Renal cortical epithelial cell (primary cell): Measurements from ENCODE around the gene TXNRD1. TPM values are rescaled to one million over a fixed set of nuclear protein-coding genes. Genes with fewer than 3 reads are reported as not detected.
"Not testable (repeated sequence)": the region's sequence is repeated elsewhere in the genome, so short reads cannot be mapped to it uniquely, and the experiment has no call there.

ENCODE experiments used
- DNase-seq: peaks from one replicate; pipeline ENCODE4 v3.0.0-alpha.2; 2011; ENCODE audit warnings: low read depth
- total RNA-seq: library from RNA; depleted of rRNA; stranded (reverse); fragments of >200 nt; gene quantifications from 2 replicates; pipeline ENCODE4 v1.2.3, GENCODE V29; 2014

TXNRD1 gene
- total RNA-seq, 1 donor from 2014 or later: 151 TPM

DNA sequence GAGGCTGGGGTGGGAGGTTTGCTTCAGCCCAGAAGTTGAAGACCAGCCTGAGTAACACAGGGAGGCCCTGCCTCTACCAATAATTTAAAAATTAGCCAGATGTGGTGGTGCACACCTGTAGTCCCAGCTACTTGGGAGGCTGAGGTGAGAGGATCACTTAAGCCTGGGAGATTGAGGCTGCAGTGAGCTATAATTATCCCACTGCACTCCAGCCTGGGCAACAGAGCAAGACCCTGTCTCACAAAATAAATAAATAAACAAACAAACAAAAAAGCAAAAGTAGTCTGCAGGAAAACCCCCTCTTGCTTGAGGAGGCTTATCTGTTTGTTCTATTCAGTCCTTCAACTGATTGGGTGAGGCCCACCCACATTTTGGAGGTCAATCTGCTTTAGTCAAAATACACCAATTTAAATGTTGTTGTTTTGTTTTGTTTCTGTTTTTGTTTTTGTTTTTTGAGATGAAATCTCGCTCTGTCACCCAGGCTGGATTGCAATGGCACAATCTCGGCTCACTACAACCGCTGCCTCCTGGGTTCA lies 24.9 kb upstream of the TXNRD1 start:
- no peak for DNase-seq

DNA sequence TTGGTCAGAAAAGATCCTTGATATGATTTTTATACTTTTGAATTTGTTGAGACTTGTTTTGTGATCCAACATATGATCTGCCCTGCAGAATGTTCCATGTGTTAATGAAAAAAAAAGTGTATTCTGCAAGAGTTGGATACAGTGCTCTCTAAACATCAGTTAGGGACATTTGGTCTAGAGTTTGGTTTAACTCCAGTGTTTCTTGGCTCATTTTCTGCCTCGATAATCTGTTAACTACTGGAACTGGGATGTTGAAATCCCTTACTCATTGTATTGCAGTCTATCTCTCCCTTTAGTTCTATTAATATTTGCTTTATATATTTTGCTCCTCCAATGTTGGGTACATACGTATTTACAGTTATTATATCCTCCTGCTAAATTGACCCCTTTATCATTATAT lies 18.3 kb upstream of the TXNRD1 start:
- DNase-seq: peak; percentile 31

DNA sequence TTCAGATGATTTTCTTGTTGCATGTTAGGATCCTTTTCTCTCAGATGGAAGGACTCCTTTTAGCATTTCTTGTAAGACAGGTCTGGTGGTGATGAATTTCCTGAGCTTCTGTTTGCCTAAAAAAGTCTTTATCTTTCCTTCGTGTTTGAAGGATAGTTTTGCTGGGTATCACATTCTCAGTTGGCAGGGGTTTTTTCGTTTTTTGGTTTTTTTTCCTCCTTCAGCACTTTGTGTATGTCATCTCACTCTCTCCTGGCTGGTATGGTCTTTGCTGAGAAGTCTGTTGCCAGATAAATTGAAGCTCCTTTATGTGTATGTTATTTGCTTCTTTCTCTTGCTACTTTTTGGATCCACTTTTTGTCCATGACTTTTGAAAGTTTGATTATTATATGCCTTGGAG lies 15.6 kb upstream of the TXNRD1 start:
- DNase-seq: no peak

DNA sequence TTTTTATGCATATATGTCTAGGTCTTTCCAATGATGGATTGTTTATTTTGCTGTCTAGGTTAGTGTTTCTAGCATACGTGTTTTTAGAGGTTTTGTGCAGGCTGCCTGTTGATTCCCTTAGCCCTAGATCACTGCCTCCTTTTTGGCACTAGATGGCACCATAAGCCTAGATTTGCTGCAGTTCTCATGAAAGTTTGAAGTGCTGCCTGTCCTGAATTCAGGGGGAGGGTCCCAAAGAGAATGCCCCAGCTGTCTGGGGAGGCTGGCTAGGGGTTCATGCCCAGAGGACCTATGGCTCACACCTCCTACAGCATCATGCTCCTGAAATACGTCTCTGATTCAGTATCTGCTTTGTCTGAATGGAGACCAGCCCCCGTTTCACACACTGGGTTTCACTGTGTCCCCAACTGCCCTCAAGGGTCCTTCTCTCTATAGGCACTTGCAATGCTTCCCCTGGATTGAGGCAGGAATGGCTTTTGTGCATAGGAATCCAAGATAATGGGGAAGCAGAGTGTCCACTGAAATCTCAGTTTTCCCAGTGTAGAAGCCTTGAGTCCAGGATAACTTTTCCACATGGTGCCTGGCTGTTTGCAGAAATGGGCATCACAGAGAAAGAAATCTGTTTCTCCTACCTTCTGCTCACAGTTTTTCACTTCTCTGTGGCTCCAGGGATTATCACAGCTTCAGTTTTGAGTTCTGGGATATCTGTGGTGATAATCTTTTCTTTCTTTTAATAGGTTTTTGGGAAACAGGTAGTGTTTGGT lies 14.2 kb upstream of the TXNRD1 start:
- DNase-seq: peak; percentile 63

DNA sequence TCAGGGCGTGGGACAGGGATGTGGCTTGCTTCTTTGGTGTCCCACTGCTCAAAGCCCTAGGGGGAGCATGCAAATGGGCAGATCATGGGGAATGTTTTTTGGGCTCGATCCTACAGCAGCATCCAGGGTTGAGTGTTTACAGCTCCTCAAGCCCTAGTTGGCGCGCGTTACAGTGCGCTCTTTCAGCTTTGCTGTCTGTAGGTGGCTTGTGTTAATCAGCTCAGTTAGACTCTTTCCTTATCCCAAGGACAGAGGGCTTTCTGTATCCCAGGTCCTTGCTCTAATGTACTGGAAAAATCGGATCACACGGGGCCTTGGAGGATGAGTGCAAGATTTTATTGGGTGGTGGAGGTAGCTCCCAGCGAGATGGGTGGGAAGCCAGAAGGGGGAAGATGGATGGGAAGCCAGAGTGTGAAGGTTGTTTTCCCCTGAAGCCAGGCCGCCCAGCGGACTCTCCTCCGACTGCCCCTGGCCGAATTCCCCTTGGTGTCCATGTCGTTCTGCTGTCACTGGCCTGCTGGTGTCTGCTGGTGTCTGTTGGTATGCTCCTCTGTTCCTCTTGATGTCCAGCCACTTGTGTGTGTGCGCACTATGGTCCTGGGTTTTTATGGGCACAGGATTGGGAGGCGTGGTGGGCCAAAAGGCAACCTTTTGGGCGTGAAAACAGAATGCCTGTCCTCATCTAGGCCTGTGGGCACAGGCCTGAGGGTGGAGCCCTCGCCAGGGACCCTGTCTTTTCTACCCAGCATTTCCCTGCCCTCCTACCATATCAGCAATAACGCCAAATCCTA lies 10.7 kb upstream of the TXNRD1 start:
- no peak for DNase-seq

DNA sequence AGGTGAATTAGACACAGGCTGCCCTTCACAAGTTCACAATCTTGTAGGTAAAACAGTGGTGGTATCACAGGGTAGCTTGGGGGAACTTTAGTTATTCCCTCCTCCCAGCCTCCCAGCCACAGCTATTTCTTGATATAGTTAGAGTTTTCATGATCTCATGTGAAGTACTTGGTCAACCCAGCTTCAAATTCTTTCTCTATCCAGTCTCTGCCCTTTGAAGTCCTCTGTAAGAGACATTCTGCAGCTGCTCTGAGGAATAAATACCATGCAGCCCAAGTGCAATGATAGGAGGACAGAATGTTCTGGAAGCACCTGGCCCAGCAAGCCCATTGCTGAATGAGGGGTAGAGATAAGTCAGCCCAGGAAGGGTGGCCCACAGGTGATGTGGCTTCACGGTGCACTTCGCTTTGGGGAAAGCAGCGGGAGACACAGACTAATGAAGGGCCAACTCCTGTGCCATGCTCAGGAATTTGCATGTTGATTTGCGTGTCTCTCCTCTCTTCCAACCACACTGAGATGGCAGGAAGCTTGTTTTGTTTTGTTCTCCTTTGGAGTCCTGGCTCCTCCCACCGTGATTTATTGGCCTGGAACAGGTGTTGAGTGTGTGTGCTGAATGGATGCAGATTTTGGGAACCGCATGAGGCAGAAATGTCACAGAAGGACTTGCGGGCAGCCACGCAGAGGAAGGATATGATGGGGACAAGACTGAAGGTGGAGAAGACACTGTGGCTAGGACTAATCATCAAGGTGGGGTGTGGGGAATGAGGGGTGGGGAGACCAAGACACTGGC lies 8.0 kb upstream of the TXNRD1 start:
- DNase-seq: no peak

DNA sequence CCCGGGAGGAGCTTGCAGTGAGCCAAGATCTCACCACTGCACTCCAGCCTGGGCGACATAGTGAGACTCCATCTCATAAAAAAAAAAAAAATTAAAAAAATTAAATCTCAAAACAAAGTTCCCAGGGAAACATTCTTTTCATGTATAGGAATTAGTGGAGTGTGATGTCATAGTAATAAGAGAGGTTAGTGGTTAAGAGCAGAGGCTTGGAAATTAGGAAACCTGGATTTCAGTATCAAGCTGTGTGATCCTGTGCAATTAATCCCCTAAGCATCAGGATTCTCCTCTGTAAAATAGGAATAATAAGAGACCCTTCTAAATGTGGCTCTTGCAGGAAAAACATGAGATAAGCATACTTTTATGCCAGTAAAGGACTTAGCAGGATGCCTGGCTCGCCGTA lies 3.1 kb upstream of the TXNRD1 start:
- no peak for DNase-seq

DNA sequence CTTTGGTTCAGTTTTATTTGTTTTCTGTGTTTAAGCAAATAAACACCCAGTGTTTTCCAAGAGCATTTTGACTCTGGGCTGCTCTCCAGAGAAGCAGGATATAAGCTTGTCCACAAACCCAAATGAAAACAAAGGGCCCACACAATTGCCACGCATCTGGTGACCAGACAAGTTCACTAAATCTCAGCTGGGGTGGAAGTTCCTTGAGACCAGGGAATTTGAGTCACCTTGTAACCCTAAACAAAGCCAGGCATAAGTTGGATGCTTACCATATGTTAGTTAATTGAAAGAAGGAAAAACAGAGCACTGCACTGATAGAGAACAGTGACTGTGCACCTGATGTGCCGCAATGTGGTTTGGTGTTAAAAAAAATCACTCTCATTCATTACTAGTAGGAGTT lies 1.6 kb upstream of the TXNRD1 start:
- DNase-seq: no peak

DNA sequence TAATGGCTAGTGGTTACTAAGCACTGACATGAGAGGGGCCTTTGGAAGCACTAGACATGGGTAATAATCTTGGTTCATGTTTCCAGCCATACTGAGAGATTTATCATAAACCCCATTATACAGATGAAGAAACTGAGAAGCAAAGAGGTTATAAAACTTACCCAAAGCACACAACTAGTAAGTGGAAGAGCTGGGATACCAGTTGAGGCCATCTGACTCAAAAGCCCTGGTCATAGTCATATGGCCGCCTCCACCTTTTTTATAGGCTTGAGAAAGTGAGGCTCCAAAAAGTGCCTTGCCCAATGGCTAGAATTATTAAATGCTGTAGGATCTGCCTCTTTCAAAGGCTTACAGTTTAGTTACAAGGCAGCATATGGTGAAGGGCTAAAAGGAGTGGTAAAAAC lies 944 bp downstream of the TXNRD1 start:
- DNase-seq: no peak

DNA sequence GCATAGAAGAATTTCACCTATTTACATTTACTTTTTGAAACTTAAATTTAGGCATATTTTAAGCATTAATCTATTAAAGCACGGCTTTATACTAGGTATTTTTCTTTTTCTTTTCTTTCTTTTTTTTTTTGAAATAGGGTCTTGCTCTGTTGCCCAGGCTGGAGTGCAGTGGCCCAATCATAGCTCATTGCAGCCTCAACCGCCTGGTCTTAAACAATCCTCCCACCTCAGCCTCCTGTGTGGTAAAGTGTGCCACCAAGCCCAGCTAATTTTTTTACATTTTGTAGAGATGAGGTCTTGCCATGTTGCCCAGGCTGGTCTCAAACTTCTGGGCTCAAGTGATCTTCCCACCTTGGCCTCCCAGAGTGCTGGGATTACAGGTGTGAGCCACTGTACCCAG lies 2.9 kb downstream of the TXNRD1 start:
- DNase-seq: not testable (repeated sequence)

DNA sequence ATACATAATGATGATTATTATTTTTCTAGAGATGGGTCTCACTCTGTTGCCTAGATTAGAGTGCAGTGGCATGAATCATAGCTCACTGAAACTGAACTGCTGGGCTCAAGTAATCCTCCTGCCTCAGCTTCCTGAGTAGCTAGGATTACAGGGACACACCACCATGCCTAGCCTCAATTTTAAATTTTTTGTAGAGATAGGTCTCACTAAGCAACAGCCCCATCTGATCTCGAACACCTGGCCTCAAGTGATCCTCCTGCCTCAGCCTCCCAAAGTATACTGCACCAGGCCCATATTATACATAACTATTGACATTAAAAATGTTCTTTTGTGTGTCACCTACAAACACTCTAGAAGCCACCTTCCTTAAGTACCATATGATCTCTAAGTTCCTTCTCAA lies 3.4 kb downstream of the TXNRD1 start:
- peak; percentile 35 for DNase-seq

DNA sequence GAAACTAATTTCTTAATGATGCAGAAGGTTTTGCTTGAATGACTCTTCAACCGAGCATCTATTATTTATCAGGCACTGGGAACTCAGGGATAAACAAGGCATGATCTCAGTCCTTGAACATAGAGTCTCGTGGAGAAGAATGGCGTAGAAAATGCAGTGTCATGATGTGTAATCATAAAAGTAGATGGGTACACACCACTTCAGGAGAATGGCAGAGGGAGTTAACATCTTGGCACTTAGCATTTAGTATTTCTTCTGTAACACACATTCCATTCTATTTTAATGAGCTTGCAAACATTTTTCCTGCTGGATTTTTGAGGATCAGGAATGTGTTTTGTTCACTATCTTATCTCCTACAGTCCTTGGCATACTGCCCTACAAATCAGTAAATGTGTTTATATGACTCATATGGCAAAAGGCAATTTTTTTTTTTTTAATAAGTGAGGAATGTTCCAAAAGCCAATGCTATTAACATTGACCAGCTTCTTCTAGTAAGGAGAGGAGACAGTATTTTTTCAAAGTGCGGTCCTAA lies 3.8 kb downstream of the TXNRD1 start:
- peak; percentile 94 for DNase-seq

DNA sequence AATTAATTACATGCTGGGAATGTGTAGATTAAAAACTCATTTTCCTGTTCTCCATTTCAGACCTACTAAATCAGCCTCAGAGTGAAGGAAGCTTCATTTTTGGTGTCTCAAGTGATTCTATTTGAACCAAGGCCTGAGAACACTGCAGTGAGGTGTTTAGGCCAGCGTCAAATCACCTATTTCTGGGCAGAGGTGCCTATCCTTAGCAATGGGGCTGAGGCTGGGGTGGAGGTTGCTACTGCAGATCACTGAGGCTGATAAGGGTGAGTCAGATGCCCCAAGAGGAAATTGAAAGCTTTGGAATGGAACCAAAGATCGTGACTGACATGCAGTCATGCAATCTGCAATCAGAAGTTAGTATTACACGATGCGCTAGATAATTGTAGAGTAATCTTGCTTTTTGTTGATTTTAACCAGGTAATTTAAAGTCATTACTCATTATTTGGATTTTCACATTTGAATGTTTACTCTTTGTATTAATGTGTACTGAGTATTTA lies 4.4 kb downstream of the TXNRD1 start:
- DNase-seq: peak; percentile 94

DNA sequence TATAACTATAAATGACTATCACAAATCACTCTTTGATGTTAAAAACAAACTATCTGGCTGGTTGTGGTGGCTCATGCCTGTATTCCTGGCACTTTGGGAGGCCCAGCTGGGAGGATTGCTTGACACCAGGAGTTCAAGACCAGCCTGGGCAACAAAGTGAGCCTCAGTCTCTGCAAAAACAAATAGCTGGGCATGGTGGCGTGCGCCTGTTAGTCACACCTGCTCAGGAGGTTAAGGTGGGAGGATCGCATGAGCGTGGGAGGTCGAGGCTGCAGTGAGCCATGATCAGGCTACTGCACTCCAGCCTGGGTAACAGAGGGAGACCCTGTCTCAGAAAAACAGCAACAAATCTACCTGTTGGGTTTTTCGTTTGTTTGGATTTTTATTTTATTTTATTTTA lies 5.4 kb downstream of the TXNRD1 start:
- no peak for DNase-seq

DNA sequence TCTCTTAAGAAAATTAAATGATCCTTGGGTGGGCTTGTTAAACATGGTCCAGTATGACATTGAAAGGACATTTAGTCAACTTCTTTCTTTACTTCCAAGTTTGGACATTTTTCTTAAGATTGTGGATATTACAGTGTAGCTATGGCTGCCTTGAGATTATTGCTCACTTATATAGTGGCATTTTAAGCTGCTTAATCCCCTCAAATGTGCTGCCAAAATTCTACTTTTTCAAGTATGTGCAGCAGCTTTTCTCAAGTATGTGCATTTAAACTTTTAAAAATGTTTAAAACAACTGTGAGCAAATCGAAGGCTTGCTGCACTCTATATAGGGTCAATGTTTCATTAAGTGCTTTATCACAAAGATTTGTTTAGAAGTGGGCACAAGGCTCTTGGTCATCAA lies 7.4 kb downstream of the TXNRD1 start:
- no peak for DNase-seq

DNA sequence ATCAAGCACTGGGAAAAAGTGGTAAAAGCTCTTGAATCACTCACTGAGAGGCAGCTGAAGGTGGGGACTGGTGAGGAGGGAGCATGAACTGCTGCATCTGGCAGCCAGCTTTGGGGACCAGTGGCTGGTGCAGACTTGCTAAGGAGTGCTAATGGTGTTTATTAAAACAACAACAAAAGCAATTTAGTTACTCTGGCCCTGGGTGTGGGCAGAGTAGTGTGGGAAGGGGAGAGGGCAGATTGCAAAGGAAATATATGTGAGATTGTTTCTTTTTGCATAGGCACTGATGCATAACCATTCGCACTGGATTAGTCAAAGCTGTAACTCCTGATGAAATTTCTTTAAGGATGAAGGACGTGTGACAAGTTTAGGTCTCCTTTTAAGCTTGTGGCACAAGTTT lies 8.1 kb downstream of the TXNRD1 start:
- DNase-seq: peak; percentile 71

DNA sequence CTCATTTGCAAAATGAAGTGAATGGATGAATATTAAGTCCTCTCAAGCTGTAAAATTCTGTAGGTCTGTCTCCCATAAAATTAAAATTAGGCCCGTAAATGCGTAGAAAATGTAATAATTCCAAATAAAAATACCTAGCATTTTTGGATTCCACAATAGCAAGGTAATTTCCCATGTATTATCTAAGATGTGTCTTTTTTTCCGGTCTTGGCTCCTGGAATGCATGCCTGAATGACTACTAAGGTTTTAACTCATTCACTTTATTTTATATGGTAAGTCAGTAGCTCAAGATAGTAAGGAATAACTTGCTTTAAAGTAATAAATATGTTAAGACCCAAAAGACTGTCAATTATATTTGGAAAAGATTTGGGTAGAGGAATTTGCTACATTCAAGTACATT lies 11.1 kb downstream of the TXNRD1 start:
- peak; percentile 9 for DNase-seq

DNA sequence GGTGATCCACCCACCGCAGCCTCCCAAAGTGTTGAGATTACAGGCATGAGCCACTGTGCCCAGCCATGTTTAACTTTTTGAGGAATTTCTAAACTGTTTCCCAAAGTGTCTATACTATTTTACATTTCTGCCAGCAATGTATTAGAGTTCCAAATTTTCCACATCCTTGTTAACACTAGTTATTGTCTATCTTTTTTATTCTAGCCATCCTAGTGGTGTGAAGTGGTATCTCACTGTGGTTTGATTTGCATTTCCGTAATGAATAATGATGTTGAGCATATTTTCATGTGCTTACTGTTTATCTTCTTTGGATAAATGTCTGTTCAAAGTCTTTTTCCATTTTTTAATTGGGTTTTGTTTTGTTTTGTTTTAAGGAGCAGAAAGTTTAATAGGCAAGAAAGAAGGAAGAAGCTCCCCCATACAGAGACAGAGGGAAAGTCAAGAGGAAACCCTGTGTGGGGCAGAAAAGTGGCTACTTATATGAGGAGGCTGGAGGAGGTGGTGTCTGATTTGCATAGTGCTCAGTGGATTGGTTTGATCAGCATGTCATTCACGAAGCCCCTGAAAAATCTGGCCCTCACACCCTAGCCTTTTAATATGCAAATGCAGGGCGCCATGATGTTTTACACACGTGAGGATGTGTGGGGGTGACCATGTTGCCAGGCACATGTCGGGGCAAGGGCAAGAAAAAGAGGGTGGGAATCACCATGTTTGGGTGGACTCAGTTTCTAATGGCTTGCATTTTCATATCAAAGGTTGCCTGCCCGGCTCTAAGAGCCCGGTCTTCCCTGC lies 14.9 kb downstream of the TXNRD1 start:
- DNase-seq: no peak

DNA sequence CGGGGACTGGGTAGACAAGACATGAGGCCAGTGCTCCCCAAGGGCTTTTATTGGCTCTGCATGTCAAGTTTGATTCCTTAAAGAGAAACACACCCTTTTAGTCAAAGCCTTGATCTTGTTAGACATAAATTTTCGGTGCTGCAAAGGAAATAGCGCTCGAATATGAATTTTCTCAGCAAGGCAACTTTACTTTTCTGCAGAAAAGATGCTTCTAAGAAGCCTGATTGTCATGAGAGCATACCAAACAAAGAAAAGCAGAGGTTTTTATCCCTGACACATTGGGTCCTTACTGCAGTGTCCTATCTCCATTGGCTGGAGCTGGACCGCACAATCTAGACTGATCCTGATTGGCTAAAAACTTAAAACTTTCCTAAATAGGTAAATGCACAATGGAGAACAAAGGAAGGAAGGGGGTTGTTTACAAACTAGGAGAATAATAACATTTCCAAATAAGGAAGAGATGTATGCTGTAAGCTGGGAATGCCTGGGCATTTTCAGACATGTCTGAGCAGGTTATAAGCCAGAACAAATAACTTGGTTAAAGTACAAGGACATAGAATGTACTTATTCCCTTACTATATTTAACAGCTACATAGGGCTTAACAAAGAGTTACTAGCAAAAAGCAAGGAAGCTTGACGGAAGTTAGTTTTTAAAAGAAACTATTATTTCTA lies 17.2 kb downstream of the TXNRD1 start:
- DNase-seq: no peak

DNA sequence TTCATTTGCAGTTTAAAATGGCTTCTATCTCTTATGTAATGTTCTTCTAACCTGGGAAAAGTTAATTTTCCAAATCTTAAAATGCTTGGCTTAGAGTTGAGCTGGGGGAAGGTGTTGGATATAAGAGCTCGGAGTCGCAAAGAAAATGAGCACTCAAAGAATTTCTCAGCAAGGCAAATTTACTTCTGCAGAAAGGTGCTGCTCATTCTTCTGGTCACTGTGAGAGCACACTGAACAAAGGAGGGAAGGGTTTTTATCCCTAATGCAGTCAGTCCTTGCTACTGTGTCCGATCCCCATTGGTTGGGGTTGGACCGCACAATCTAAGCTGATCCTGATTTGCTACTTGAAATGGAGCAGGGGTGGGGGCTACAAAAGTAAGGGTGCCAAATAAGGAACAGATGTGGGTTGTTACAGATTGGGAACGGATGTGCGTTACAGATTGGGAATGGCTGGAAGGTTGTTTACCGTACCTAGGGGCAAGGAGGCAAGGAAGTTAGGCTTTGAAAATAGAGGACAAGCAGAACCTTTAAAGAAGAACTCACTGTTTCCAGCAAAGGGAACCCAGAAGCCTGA lies 19.4 kb downstream of the TXNRD1 start:
- DNase-seq: no peak
